NCI-H1105 treated with DMSO at 0.1 percent for 48 hours (cell line): ENCODE measurements around the gene COPS7A.
"Not testable (repeated sequence)": the region's sequence is repeated elsewhere in the genome, so short reads cannot be mapped to it uniquely, and the experiment has no call there.

Experiments used
- DNase-seq: peaks from one replicate; lab custom pipeline; 2025; lab: John Stamatoyannopoulos, UW

COPS7A gene

GRCh38 chr12:6701078-6701768 lies 22.6 kb upstream of the COPS7A start:
- no peak for DNase-seq

DNA sequence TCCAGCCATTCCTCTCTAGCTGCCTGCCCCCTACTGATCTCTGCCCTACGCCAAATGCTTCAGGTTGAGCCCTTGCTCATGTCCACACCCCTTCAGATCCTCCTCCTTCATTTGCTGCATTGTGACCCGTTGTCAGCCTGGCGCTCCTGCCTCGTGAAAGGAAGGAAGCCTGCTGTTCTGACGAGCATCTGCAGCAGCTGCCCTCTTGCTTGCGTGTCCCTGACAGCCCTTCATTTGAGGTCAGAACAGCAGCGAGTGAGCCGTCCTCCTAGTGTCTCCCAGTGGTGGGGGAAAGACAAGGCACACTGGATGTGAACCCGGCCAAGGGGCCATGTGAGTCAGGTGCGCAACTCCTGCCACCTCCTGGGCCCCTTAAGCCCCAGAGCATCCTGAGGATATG lies 20.2 kb upstream of the COPS7A start:
- no peak for DNase-seq

DNA sequence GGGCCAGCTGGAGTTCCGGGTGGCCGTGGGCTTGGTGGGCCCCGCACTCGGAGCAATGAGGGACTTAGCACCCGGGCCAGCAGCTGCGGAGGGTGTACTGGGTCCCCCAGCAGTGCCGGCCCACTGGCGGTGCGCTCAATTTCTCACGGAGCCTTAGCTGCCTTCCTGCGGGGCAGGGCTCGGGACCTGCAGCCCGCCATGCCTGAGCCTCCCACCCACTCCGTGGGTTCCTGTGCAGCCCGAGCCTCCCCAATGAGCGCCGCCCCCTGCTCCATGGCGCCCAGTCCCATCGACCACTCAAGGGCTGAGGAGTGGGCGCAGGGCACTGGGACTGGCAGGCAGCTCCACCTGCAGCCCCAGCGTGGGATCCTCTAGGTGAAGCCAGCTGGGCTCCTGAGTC lies 15.5 kb upstream of the COPS7A start:
- not testable (repeated sequence) for DNase-seq

DNA sequence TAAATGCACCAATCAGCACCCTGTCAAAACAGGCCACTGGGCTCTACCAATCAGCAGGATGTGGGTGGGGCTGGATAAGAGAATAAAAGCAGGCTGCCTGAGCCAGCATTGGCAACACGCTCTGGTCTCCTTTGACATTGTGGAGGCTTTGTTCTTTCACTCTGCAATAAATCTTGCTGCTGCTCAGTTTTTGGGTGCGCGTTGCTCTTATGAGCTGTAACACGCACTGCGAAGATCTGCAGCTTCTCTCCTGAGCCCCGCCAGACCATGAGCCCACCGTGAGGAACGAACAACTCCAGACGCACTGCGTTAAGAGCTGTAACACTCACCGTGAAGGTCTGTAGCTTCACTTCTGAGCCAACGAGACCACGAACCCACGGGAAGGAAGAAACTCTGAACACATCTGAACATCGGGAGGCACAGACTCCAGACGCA lies 14.9 kb upstream of the COPS7A start:
- DNase-seq: no peak

DNA sequence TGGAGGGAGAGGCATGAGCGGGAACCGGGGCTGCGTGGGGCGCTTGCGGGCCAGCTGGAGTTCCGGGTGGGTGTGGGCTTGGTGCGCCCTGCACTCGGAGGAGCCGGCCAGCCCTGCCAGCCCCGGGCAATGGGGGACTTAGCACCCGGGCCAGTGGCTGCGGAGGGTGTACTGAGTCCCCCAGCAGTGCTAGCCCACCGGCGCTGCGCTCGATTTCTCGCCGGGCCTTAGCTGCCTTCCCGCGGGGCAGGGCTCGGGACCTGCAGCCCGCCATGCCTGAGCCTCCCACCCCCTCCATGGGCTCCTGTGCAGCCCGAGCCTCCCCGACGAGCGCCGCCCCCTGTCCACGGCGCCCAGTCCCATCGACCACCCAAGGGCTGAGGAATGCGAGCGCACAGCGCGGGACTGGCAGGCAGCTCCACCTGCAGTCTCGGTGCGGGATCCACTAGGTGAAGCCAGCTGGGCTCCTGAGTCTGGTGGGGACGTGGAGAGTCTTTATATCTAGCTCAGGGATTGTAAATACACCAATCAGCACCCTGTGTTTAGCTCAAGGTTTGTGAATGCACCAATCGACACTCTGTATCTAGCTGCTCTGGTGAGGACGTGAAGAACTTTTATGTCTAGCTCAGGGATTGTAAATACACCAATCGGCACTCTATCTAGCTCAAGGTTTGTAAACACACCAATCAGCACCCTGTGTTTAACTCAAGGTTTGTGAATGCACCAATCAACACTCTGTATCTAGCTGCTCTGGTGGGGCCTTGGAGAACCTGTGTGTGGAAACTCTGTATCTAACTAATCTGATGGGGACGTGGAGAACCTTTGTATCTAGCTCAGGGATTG lies 7.6 kb upstream of the COPS7A start:
- not testable (repeated sequence) for DNase-seq

GRCh38 chr12:6716874-6717437 lies 6.9 kb upstream of the COPS7A start:
- DNase-seq: no peak

- no peak for DNase-seq
Observed at GRCh38 chr12:6722863-6723262, 983 bp upstream of the COPS7A start.

GRCh38 chr12:6724409-6724797 lies 557 bp downstream of the COPS7A start:
- DNase-seq: no peak

GRCh38 chr12:6725350-6725749 lies 1.5 kb downstream of the COPS7A start:
- no peak for DNase-seq

- DNase-seq: no peak
Observed at GRCh38 chr12:6729186-6729585, 5.3 kb downstream of the COPS7A start.

DNA sequence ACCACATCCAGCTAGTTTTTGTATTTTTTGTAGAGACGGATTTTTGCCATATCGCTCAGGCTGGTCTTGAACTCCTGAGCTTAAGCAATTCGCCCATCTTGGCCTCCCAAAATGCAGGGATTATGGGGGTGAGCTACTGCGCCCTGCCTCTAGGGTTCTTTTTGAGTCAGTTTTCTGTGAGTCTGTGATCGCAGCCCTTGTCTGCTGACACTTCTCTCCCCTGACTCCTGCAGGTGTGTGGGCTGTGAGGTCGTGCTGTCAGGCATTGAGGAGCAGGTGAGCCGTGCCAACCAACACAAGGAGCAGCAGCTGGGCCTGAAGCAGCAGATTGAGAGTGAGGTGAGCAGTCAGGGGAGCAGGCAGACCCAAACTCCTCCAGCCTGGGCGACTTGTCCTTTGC lies 6.3 kb downstream of the COPS7A start:
- DNase-seq: no peak

- no peak for DNase-seq
Observed at GRCh38 chr12:6734506-6735387, 10.9 kb downstream of the COPS7A start.

- peak; percentile 85 for DNase-seq
Observed at GRCh38 chr12:6735448-6736191, 11.8 kb downstream of the COPS7A start.

DNA sequence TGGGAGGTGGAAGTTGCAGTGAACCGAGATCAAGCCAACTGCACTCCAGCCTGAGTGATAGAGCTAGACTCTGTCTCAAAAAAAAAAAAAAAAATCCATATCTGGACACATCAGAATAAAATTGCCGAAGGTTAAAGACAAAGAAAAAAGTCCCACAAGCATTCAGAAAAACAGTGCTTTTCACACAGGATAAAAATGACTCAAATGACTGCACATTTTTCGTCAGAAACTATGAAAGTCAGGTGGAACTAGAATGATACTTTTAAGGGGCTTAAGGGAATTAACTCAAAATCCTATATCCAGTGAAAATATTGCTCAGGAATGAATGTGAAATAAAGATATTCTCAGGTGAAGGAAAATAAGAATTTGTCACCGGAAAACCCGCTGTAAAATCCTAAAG lies 12.9 kb downstream of the COPS7A start:
- no peak for DNase-seq

DNA sequence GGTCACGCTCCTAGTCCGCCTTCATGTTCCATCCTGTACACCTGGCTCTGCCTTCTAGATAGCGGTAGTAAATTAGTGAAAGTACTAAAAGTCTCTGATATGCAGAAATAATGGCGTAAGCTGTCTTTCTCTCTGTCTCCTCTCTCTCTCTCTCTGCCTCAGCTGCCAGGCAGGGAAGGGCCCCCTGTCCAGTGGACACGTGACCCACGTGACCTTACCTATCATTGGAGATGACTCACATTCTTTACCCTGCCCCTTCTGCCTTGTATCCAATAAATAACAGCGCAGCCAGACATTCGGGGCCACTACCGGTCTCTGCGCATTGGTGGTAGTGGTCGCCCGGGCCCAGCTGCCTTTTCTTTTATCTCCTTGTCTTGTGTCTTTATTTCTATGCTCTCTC lies 18.2 kb downstream of the COPS7A start:
- not testable (repeated sequence) for DNase-seq

DNA sequence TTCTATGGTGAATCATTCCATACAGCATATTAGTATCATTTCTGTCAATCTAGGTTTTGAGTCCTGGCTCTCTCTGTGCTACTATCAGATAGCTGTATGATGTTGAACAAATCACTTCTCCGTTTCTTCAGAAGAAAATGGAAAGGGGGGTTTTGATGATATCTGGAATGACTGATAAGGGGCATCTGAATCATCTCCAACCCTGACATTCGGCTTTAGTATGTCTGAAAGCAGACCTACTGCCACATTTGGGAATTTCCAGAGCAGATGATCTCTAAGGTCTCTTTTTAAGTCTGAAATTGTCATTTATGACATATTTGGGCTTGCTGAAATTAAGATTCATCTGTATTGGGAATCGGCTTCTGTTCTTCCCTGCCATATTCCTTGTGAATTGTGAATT lies 19.0 kb downstream of the COPS7A start:
- DNase-seq: no peak

DNA sequence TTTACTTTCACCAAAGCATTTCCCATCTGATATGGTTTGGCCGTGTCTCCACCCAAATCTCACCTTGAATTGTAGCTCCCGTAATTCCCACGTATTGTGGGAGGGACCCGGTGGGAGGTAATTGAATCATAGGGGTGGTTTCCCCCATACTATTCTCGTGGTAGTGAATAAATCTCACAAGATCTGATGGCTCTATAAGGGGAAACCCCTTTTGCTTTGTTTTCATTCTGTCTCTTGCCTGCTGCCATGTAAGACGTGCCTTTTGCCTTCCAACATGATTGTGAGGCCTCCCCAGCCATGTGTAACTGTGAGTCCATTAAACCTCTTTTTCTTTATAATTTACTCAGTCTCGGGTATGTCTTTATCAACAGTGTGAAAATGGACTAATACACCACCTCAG lies 19.5 kb downstream of the COPS7A start:
- DNase-seq: not testable (repeated sequence)

DNA sequence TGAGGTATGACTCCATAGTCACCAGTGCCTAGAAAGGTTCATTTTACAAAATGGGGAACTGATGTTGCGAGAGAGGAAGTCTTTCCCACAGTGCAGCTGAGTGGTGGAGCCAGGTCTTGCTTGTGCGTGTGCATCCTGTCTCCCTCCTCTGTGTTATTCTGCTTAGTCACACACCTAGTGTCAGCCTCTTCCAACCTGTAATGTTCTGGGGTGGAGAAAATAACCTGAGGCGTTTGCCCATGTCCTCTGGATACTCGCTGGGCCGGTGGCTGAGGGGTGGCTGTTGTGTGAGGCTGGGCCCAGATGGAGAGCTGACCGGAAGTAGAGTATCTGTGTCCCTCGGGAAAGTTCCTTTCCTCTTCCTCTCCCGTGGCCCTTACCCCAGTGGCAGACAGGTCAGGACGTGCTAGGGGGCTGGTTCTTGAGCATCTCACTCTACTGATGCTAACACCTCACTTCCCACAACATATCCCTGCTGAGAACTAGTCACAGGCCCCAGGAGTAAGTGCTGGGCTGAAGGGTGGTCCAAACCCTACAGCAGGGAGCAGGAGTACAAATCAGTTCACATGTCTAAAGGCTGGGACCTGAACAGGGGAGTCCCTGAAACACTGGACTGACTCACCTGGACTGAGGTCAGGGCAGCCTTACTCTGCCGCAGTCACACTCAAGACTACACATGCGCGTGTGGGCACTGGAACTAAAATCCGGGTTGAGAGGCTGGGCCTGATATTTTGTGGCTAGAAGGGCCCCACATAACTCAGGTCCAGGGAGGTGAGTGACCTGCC lies 22.1 kb downstream of the COPS7A start:
- DNase-seq: no peak

DNA sequence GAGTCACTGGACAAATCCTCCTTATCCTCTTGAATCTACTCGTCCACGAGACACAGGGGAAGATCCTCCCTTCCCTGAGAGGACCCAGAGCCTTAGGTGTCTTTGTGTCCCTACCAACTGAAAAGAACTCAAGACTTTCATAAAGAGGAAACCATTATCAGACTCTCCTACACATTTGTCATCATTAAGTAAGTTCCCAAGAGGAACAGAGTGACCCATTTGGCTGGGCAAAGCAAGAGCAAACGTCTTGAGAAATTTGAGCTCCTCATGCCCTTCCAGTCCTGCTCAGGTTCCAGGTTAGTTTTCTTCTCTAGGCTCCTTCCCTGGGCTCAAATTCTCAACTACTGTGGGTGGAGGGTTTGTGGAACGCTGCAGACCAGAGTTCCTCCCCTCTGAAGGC lies 23.4 kb downstream of the COPS7A start:
- no peak for DNase-seq

GRCh38 chr12:6748761-6749160 lies 24.9 kb downstream of the COPS7A start:
- no peak for DNase-seq

DNA sequence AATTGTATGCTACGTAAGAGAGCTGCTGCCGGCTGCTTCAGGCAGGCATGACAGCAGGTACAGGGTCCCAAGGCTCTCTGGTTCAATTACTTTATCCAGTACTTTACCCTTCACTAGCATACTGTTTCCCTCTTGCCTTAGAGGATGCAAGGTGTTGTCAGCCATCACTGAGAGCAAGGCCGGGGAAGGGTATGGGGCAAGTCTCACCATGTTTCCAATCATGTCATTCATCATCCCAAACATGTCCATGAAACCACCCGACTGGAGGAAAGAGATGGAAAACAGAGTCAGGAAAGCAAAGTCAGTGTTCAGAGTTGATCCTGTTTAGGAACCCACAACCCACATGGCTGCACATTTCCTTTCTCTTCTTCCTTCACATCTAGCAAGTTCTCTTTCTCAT lies 26.7 kb downstream of the COPS7A start:
- DNase-seq: no peak
